ENCODE results near the gene OSBPL10. TPM values are rescaled to one million over a fixed set of nuclear protein-coding genes. Genes with fewer than 3 reads are reported as not detected.

The OSBPL10 gene
- total and polyA plus RNA-seq, 2 donors (not counting 1 experiment from before 2014, with no cell fraction given): 88.5 to 310 TPM

DNA sequence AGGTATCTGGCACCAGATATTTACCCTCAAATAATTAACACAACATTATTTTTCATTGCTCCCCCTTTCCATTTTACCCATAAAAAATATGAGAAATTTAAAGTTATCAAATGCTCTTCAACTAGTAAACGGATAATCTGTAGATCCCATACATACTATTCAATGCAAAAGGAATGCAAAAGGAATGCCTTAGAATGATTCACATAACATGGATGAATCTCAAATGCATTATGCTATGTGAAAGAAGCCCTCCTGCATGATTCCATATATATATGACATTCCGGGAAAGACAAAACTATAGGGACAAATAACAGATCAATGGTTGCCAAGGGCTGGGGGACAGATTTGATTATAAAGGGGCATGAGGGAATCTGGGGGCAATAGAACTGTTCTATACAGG is 252.7 kb downstream of the OSBPL10 start:
- TF ChIP-seq EZH2 (IDR thresholded peaks at IDR 0.05; ENCODE audit: borderline replicate concordance, insufficient read depth, low read depth, low read length, poor library complexity, severe bottlenecking): no peak
- TF ChIP-seq, protein P1, sequence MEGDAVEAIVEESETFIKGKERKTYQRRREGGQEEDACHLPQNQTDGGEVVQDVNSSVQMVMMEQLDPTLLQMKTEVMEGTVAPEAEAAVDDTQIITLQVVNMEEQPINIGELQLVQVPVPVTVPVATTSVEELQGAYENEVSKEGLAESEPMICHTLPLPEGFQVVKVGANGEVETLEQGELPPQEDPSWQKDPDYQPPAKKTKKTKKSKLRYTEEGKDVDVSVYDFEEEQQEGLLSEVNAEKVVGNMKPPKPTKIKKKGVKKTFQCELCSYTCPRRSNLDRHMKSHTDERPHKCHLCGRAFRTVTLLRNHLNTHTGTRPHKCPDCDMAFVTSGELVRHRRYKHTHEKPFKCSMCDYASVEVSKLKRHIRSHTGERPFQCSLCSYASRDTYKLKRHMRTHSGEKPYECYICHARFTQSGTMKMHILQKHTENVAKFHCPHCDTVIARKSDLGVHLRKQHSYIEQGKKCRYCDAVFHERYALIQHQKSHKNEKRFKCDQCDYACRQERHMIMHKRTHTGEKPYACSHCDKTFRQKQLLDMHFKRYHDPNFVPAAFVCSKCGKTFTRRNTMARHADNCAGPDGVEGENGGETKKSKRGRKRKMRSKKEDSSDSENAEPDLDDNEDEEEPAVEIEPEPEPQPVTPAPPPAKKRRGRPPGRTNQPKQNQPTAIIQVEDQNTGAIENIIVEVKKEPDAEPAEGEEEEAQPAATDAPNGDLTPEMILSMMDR (IDR thresholded peaks at IDR 0.05): no peak
- Histone ChIP-seq H3K9me3 (ENCODE audit: control extremely low read depth in 1 of 3, control insufficient read depth in 2 of 3, insufficient read depth in 1 of 3, low read length in 2 of 3) (no peaks in the 10 kb centered on the region), H3K9ac (ENCODE audit: low read length) (no peak overlapping the region), H3K27me3 (replicated peaks in 1 of 4; ENCODE audit: control extremely low read depth in 1 of 4, control insufficient read depth in 3 of 4, insufficient read depth in 4 of 4, low read length in 3 of 4) (no peaks in the 10 kb centered on the region), H2AFZ (ENCODE audit: insufficient read depth, low read depth, low read length, poor library complexity, severe bottlenecking) (no peak overlapping the region), H3K4me1 (ENCODE audit: control insufficient read depth in 2 of 2, insufficient read depth in 2 of 2, low read length in 2 of 2) (no peaks in the 10 kb centered on the region), H3K4me3 (ENCODE audit: control extremely low read depth in 1 of 5, extremely low read depth in 1 of 5, insufficient read depth in 1 of 5, low read depth in 2 of 5, low read length in 4 of 5) (no peak overlapping the region), H4K20me1 (ENCODE audit: control insufficient read depth, insufficient read depth, low read length, poor library complexity, severe bottlenecking) (peaks cover 41% of the 10 kb centered on the region), H3K79me2 (ENCODE audit: control insufficient read depth, insufficient read depth, low read length) (peaks cover 21% of the 10 kb centered on the region), H3K4me2 (replicated peaks; ENCODE audit: low read depth, low read length, poor library complexity, severe bottlenecking) (no peak overlapping the region), H3K36me3 (replicated peaks in 1 of 2; ENCODE audit: control extremely low read depth in 1 of 2, control insufficient read depth in 1 of 2, extremely low read depth in 1 of 2, insufficient read depth in 2 of 2, low read length in 1 of 2) (peaks cover 0 to 43% of the 10 kb centered on the region in 2 experiments), H3K27ac (ENCODE audit: low read length in 2 of 2) (no peak overlapping the region)
- no peak overlapping the region for H3K4me3 Mint-ChIP-seq
- intact Hi-C loops (cut with micrococcal nuclease): no loop called here
- POLR2A ChIA-PET: no interaction called here
- H3K27me3 Mint-ChIP-seq: no peaks in the 10 kb centered on the region
- DNase-seq (no peak), ATAC-seq (ENCODE audit: low read depth) (no peak)
- CTCF ChIA-PET: interaction anchor here (1.2 kb wide), 1 partner anchor 426 kb away, joined by 6 read pairs; no protein-coding TSS in a partner anchor
- H3K9me3 Mint-ChIP-seq (ENCODE audit: insufficient read depth): no peaks in the 10 kb centered on the region
- no CpG with 5 or more reads among the region's 2 CpGs for WGBS (ENCODE audit: insufficient coverage)
- H3K4me1 Mint-ChIP-seq: no peaks in the 10 kb centered on the region
- H3K27ac Mint-ChIP-seq: no peak overlapping the region

DNA sequence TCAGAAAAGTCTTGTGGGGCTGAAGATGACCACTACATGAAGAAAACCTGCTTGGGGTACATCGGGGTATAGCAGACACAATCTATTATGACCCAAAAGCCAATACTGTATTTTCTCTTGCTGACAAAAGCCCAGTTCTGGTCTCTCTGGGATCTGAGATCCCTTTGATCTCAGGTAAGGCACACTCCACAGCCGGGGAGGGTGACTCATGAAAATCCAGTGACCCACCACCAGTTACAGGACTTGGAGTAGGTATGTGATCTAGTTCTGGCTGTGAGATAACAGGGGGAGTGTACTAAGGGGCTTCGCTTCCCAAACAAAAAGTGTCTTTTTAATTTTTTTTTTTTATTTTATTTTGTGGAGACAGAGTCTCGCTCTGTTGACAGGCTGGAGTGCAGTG is 255.1 kb downstream of the OSBPL10 start:
- Histone ChIP-seq H3K79me2 (ENCODE audit: control insufficient read depth, insufficient read depth, low read length) (peaks cover 30% of the 10 kb centered on the region), H3K9ac (ENCODE audit: low read length) (no peak overlapping the region), H3K27ac (ENCODE audit: low read length in 2 of 2) (no peak overlapping the region), H2AFZ (ENCODE audit: insufficient read depth, low read depth, low read length, poor library complexity, severe bottlenecking) (no peak overlapping the region), H3K4me1 (ENCODE audit: control insufficient read depth in 2 of 2, insufficient read depth in 2 of 2, low read length in 2 of 2) (no peaks in the 10 kb centered on the region), H3K27me3 (replicated peaks in 1 of 4; ENCODE audit: control extremely low read depth in 1 of 4, control insufficient read depth in 3 of 4, insufficient read depth in 4 of 4, low read length in 3 of 4) (no peaks in the 10 kb centered on the region), H4K20me1 (ENCODE audit: control insufficient read depth, insufficient read depth, low read length, poor library complexity, severe bottlenecking) (peaks cover 53% of the 10 kb centered on the region), H3K4me3 (ENCODE audit: control extremely low read depth in 1 of 5, extremely low read depth in 1 of 5, insufficient read depth in 1 of 5, low read depth in 2 of 5, low read length in 4 of 5) (no peak overlapping the region), H3K9me3 (ENCODE audit: control extremely low read depth in 1 of 3, control insufficient read depth in 2 of 3, insufficient read depth in 1 of 3, low read length in 2 of 3) (no peaks in the 10 kb centered on the region), H3K4me2 (replicated peaks; ENCODE audit: low read depth, low read length, poor library complexity, severe bottlenecking) (no peak overlapping the region), H3K36me3 (replicated peaks in 1 of 2; ENCODE audit: control extremely low read depth in 1 of 2, control insufficient read depth in 1 of 2, extremely low read depth in 1 of 2, insufficient read depth in 2 of 2, low read length in 1 of 2) (peaks cover 0 to 40% of the 10 kb centered on the region in 2 experiments)
- no peak overlapping the region for H3K4me3 Mint-ChIP-seq
- CTCF ChIA-PET: interaction anchor here (1.6 to 2.6 kb wide), 2 partner anchors 419 kb away, joined by 4 to 15 read pairs; no protein-coding TSS in a partner anchor
- DNase-seq (no peak), ATAC-seq (ENCODE audit: low read depth) (no peak)
- WGBS (ENCODE audit: insufficient coverage): 100% methylated on average over 1 of the region's 4 CpGs
- no peak overlapping the region for H3K27ac Mint-ChIP-seq
- peaks cover 5% of the 10 kb centered on the region for H3K4me1 Mint-ChIP-seq
- no peaks in the 10 kb centered on the region for H3K27me3 Mint-ChIP-seq
- intact Hi-C loops (cut with micrococcal nuclease): no loop called here
- no peaks in the 10 kb centered on the region for H3K9me3 Mint-ChIP-seq (ENCODE audit: insufficient read depth)
- TF ChIP-seq, protein P1 (IDR thresholded peaks at IDR 0.05): no peak
- no peak for TF ChIP-seq EZH2 (IDR thresholded peaks at IDR 0.05; ENCODE audit: borderline replicate concordance, insufficient read depth, low read depth, low read length, poor library complexity, severe bottlenecking)
- POLR2A ChIA-PET: no interaction called here

Measured in B cell (primary cell).